ENCODE data around the gene GUK1.
"Not testable (repeated sequence)": the region's sequence is repeated elsewhere in the genome, so short reads cannot be mapped to it uniquely, and the experiment has no call there.

GUK1 gene

GRCh38 chr1:228164561-228165371, 24.7 kb downstream of the GUK1 start:
- DNase-seq = no peak

GRCh38 chr1:228165372-228166169, 25.5 kb downstream of the GUK1 start, which contains the start of gene IBA57:
IBA57 (plus strand) TSS chr1:228165804; CDS start chr1:228165817, 13 bp downstream.
- DNase-seq = peak; percentile 93

- DNase-seq = peak; percentile 23
Observed at GRCh38 chr1:228166170-228166936, 26.3 kb downstream of the GUK1 start.

- no peak for DNase-seq
Observed at GRCh38 chr1:228168563-228169270, 28.6 kb downstream of the GUK1 start.

GRCh38 chr1:228169345-228169744, 29.3 kb downstream of the GUK1 start:
- no peak for DNase-seq

GRCh38 chr1:228170666-228171065, 30.6 kb downstream of the GUK1 start:
- no peak for DNase-seq

GRCh38 chr1:228171221-228171891, 31.3 kb downstream of the GUK1 start:
- DNase-seq = no peak

GRCh38 chr1:228172591-228173527, 32.8 kb downstream of the GUK1 start:
- DNase-seq = no peak

- not testable (repeated sequence) for DNase-seq
Observed at GRCh38 chr1:228173528-228174481, 33.7 kb downstream of the GUK1 start.

GRCh38 chr1:228174482-228175315, 34.6 kb downstream of the GUK1 start:
- no peak for DNase-seq

- DNase-seq = no peak
Observed at GRCh38 chr1:228175316-228176023, 35.4 kb downstream of the GUK1 start.

- DNase-seq = no peak
Observed at GRCh38 chr1:228176024-228176395, 35.9 kb downstream of the GUK1 start.

- DNase-seq = no peak
Observed at GRCh38 chr1:228176461-228177182, 36.5 kb downstream of the GUK1 start.

GRCh38 chr1:228177183-228177475, 37.0 kb downstream of the GUK1 start:
- no peak for DNase-seq

GRCh38 chr1:228177721-228178710, 37.9 kb downstream of the GUK1 start:
- no peak for DNase-seq
